ENCODE data around the gene PICK1.

GRCh38 chr22:38098410-38099249 is 41.4 kb downstream of the PICK1 start:
- TF ChIP-seq POLR2AphosphoS5 (IDR thresholded peaks at IDR 0.05; ENCODE audit: low read depth, low read length) = no peak
- no peak for TF ChIP-seq TAF1 (IDR thresholded peaks at IDR 0.05; ENCODE audit: borderline replicate concordance, insufficient read depth, low read length)
